ENCODE data around the gene AUNIP.

- TF ChIP-seq POLR2A (IDR thresholded peaks at IDR 0.05) (no peak), POLR2AphosphoS5 (IDR thresholded peaks at IDR 0.05; ENCODE audit: insufficient read depth in 1 of 2, low read depth in 1 of 2) (no peak)
- TF ChIP-seq, protein P1, sequence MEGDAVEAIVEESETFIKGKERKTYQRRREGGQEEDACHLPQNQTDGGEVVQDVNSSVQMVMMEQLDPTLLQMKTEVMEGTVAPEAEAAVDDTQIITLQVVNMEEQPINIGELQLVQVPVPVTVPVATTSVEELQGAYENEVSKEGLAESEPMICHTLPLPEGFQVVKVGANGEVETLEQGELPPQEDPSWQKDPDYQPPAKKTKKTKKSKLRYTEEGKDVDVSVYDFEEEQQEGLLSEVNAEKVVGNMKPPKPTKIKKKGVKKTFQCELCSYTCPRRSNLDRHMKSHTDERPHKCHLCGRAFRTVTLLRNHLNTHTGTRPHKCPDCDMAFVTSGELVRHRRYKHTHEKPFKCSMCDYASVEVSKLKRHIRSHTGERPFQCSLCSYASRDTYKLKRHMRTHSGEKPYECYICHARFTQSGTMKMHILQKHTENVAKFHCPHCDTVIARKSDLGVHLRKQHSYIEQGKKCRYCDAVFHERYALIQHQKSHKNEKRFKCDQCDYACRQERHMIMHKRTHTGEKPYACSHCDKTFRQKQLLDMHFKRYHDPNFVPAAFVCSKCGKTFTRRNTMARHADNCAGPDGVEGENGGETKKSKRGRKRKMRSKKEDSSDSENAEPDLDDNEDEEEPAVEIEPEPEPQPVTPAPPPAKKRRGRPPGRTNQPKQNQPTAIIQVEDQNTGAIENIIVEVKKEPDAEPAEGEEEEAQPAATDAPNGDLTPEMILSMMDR (IDR thresholded peaks at IDR 0.05) = no peak
Measured at GRCh38 chr1:25903986-25904385, 44.7 kb upstream of the AUNIP start.
